H1 (cell line): ENCODE measurements around the gene RGS4. TPM values are rescaled to one million over a fixed set of nuclear protein-coding genes. Genes with fewer than 3 reads are reported as not detected.
A peak's percentile ranks its signal among the peaks of the same experiment; 100 is the strongest.

Experiments
- CTCF ChIA-PET: fragments of 300-600 bp; sonication (Branson Sonifier 250); formaldehyde crosslinking; loops from one replicate; lab custom pipeline; 2021; ENCODE audit not compliant: partially characterized antibody; lab: Charles Lee
- POLR2A ChIA-PET: fragments of 300-600 bp; sonication (Branson Sonifier 250); formaldehyde crosslinking; loops from one replicate; lab custom pipeline; 2021; ENCODE audit warnings: inconsistent platforms; ENCODE audit not compliant: partially characterized antibody; lab: Charles Lee
- DNase-seq, 2 experiments: peaks; one replicate each; pipeline versions ENCODE4 v3.0.0 to v3.0.0-alpha.2; 2010 to 2022; ENCODE audit warnings: low spot score in 2 of 2, low read depth in 1 of 2, mixed read lengths in 1 of 2
- FAIRE-seq: peaks from 2 replicates; lab custom pipeline; 2011; peaks lifted over from hg19 to GRCh38; lab: Jason Lieb, UNC
- H2AFZ ChIP-seq: 2 replicates; pipeline ENCODE4 v1.8.1; 2012; ENCODE audit warnings: low read length, inconsistent platforms
- H2AK5ac ChIP-seq: 2 replicates; pipeline ENCODE4 v1.6.1; 2013; ENCODE audit warnings: low read depth, low read length
- H2BK120ac ChIP-seq: replicated peaks from 2 replicates; pipeline ENCODE3; 2013; ENCODE audit warnings: low read depth, low read length, inconsistent platforms
- H2BK12ac ChIP-seq: 2 replicates; pipeline ENCODE4 v1.6.1; 2013; ENCODE audit warnings: low read depth, low read length
- H2BK15ac ChIP-seq: 2 replicates; pipeline ENCODE4 v1.6.1; 2013; ENCODE audit warnings: low read length
- H2BK20ac ChIP-seq: 2 replicates; pipeline ENCODE4 v1.6.1; 2013; ENCODE audit warnings: low read length
- H2BK5ac ChIP-seq: 2 replicates; pipeline ENCODE4 v1.6.1; 2013; ENCODE audit warnings: low read depth, low read length
- H3K14ac ChIP-seq: 2 replicates; pipeline ENCODE4 v1.6.1; 2013; ENCODE audit warnings: inconsistent platforms; ENCODE audit not compliant: insufficient read length
- H3K18ac ChIP-seq: 2 replicates; pipeline ENCODE4 v1.6.1; 2013; ENCODE audit warnings: low read length; ENCODE audit errors: extremely low read depth
- H3K23ac ChIP-seq: 2 replicates; pipeline ENCODE4 v1.6.1; 2013; ENCODE audit warnings: inconsistent platforms; ENCODE audit not compliant: insufficient read length
- H3K23me2 ChIP-seq: 2 replicates; pipeline ENCODE4 v1.6.1; 2013; ENCODE audit warnings: low read depth, low read length
- H3K27ac ChIP-seq: 2 replicates; pipeline ENCODE4 v1.6.1; 2011; ENCODE audit warnings: low read depth, low read length, inconsistent platforms
- H3K27me3 ChIP-seq, 4 experiments: replicated peaks in 1 of 4; 1 replicate in 1 of 4; 2 replicates in 3 of 4; pipeline versions ENCODE4 v1.6.1 to v1.8.1; 2011 to 2013; ENCODE audit warnings: low read length in 3 of 4, mild to moderate bottlenecking in 3 of 4, inconsistent platforms in 2 of 4, mixed read lengths in 2 of 4, moderate library complexity in 1 of 4; ENCODE audit not compliant: control insufficient read depth in 3 of 4, insufficient read depth in 3 of 4; ENCODE audit errors: extremely low read depth in 1 of 4
- H3K36me3 ChIP-seq, 4 experiments: 2 replicates each; pipeline versions ENCODE4 v1.6.1 to v1.8.1; 2011 to 2013; ENCODE audit warnings: mild to moderate bottlenecking in 4 of 4, low read length in 3 of 4, moderate library complexity in 2 of 4, control low read depth in 1 of 4, inconsistent platforms in 1 of 4; ENCODE audit not compliant: insufficient read depth in 4 of 4, control insufficient read depth in 2 of 4
- H3K4ac ChIP-seq: replicated peaks from 2 replicates; pipeline ENCODE3; 2013; ENCODE audit warnings: low read length, low read depth, mixed read lengths, inconsistent platforms; ENCODE audit not compliant: insufficient read length
- H3K4me1 ChIP-seq, 4 experiments: replicated peaks in 1 of 4; 1 replicate in 1 of 4; 2 replicates in 3 of 4; pipeline versions ENCODE4 v1.6.1 to v1.8.1; 2011 to 2013; ENCODE audit warnings: low read length in 3 of 4, inconsistent platforms in 2 of 4, mixed read lengths in 1 of 4; ENCODE audit not compliant: insufficient read depth in 4 of 4, control insufficient read depth in 3 of 4
- H3K4me2 ChIP-seq, 2 experiments: 2 replicates each; pipeline versions ENCODE4 v1.6.1 to v1.8.1; 2011 to 2013; ENCODE audit warnings: low read depth in 2 of 2, low read length in 2 of 2, control low read depth in 1 of 2, inconsistent platforms in 1 of 2, mild to moderate bottlenecking in 1 of 2; ENCODE audit not compliant: insufficient read depth in 1 of 2
- H3K4me3 ChIP-seq, 4 experiments: fragments of 200-600, 300-600 bp in 1 of 4; sonication (generic), shearing (Covaris generic), sonication (Bioruptor Twin) in 1 of 4; 2 replicates each; pipeline versions ENCODE4 v1.5.1 to v1.8.1; 2011 to 2016; ENCODE audit warnings: low read length in 4 of 4, low read depth in 3 of 4, control low read depth in 2 of 4, inconsistent platforms in 2 of 4, mild to moderate bottlenecking in 2 of 4, mixed read lengths in 1 of 4, moderate library complexity in 1 of 4; ENCODE audit not compliant: insufficient read depth in 2 of 4; ENCODE audit errors: extremely low read depth in 1 of 4
- H3K56ac ChIP-seq: replicated peaks from 2 replicates; pipeline ENCODE3; 2013; ENCODE audit warnings: low read depth, mild to moderate bottlenecking, mixed read lengths, low read length, inconsistent platforms; ENCODE audit not compliant: insufficient read length
- H3K79me1 ChIP-seq: 2 replicates; pipeline ENCODE4 v1.6.1; 2013; ENCODE audit warnings: low read depth, low read length, control low read depth
- H3K79me2 ChIP-seq, 2 experiments: 2 replicates each; pipeline versions ENCODE4 v1.6.1 to v1.8.1; 2012 to 2013; ENCODE audit warnings: low read length in 2 of 2, mild to moderate bottlenecking in 2 of 2, inconsistent platforms in 1 of 2; ENCODE audit not compliant: insufficient read depth in 2 of 2, control insufficient read depth in 1 of 2
- H3K9ac ChIP-seq, 4 experiments: replicated peaks in 1 of 4; 1 replicate in 1 of 4; 2 replicates in 3 of 4; pipeline versions ENCODE4 v1.6.1 to v1.8.1; 2011 to 2013; ENCODE audit warnings: low read depth in 3 of 4, low read length in 3 of 4, control low read depth in 2 of 4, mild to moderate bottlenecking in 2 of 4, moderate library complexity in 2 of 4, inconsistent platforms in 1 of 4; ENCODE audit errors: extremely low read depth in 1 of 4
- H3K9me3 ChIP-seq, 2 experiments: 2 replicates each; pipeline versions ENCODE4 v1.6.1 to v1.8.1; 2012 to 2013; ENCODE audit warnings: mild to moderate bottlenecking in 2 of 2, moderate library complexity in 2 of 2, control low read depth in 1 of 2, inconsistent platforms in 1 of 2, low read depth in 1 of 2, low read length in 1 of 2, mixed read lengths in 1 of 2; ENCODE audit not compliant: insufficient read depth in 2 of 2
- H4K20me1 ChIP-seq, 2 experiments: replicated peaks in 1 of 2; 2 replicates each; pipeline versions ENCODE3 to v1.8.1; 2011 to 2013; ENCODE audit warnings: inconsistent platforms in 2 of 2, low read length in 2 of 2, mild to moderate bottlenecking in 1 of 2; ENCODE audit not compliant: insufficient read depth in 2 of 2, control insufficient read depth in 1 of 2
- H4K5ac ChIP-seq: 2 replicates; pipeline ENCODE4 v1.6.1; 2013; ENCODE audit warnings: low read length, low read depth, mixed read lengths, inconsistent platforms; ENCODE audit not compliant: insufficient read length
- H4K8ac ChIP-seq: 2 replicates; pipeline ENCODE4 v1.8.0; 2013; ENCODE audit warnings: mild to moderate bottlenecking, moderate library complexity, low read length, inconsistent platforms; ENCODE audit not compliant: insufficient read depth; ENCODE audit errors: extremely low read depth
- H4K91ac ChIP-seq: replicated peaks from 2 replicates; pipeline ENCODE3; 2013; ENCODE audit warnings: low read length, mixed read lengths, inconsistent platforms; ENCODE audit not compliant: insufficient read length
- BACH1 ChIP-seq: IDR thresholded peaks from 2 replicates; pipeline ENCODE4 v1.6.1; 2012; ENCODE audit warnings: low read length, improper control_type of control experiment
- CREB1 ChIP-seq: IDR thresholded peaks from 2 replicates; pipeline ENCODE4 v1.6.1; 2012; ENCODE audit warnings: inconsistent platforms
- SIRT6 ChIP-seq: IDR thresholded peaks from one replicate; pipeline ENCODE4 v1.7.1; 2012; ENCODE audit warnings: low read length, inconsistent platforms
- SIX5 ChIP-seq: IDR thresholded peaks from 2 replicates; pipeline ENCODE4 v1.6.1; 2011; ENCODE audit warnings: mild to moderate bottlenecking, low read depth, low read length
- WGBS, 2 experiments: shearing (Covaris generic) in 1 of 2; methylation state at CpG; one replicate each; pipeline versions ENCODE4 v1.1.6 to v1.1.7; 2013 to 2015; ENCODE audit warnings: low lambda C conversion rate in 2 of 2, mixed read lengths in 2 of 2, inconsistent platforms in 1 of 2, low coverage in 1 of 2, missing lambda C conversion rate in 1 of 2; ENCODE audit not compliant: insufficient replicate concordance in 2 of 2, insufficient coverage in 1 of 2, insufficient read length in 1 of 2; ENCODE audit errors: extremely low coverage in 1 of 2, missing lambda C conversion rate in 1 of 2; 5-methylcytosine and 5-hydroxymethylcytosine counted together
- polyA plus RNA-seq, 7 experiments: library from polyadenylated mRNA; depleted of rRNA in 3 of 7; stranded (reverse) in 5 of 7; unstranded in 2 of 7; fragments of >200 nt in 5 of 7; fragments of 200-250 nt in 2 of 7; gene quantifications; 1 replicate in 5 of 7; 2 replicates in 1 of 7; 4 replicates in 1 of 7; pipeline versions ENCODE4 v1.2.1 to v1.2.3, GENCODE V29; 2011 to 2013; ENCODE audit warnings: missing spikeins in 2 of 7, mixed read lengths in 2 of 7
- total RNA-seq: library from RNA; stranded (reverse); fragmentation: NEBNext Ultra II Directional; extraction: Animal tissue kit (Norgen Biotek cat#: 25700); gene quantifications from 2 replicates; pipeline ENCODE4 v1.2.1, GENCODE V29; 2021

The RGS4 gene
- total and polyA plus RNA-seq, 2 of the 8 experiments (the other 6 are each of a cell fraction or from before 2014, with no cell fraction given): 0.26 to 0.74 TPM

DNA sequence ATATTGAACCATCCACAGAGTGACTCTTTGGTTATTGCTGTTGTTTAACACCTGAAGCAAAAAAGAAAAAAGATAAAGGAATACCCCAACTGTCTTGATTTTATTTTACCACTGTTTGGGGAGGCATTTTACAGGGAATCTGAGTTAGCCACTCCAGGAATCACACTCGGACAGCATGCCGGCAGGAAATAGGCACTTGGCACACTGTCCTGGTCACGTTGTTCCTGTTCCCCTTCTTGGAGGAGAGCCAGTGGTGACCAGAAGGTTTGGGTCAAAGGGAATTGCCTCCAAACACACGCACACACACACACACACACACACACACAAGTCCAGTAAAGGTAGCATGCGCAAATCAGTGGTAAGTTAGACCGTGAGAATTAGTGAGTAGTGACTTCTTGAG, 13.8 kb downstream of the RGS4 start:
- POLR2A ChIA-PET: no interaction called here
- H2AFZ ChIP-seq: peak overlapping the region; percentile 7; the same call in 1 of the 2 replicates

More for the DNA sequence above, 13.8 kb downstream of the RGS4 start:
- WGBS, 2 experiments: 80% methylated on average over 6 of the region's 6 CpGs; no CpG with 5 or more reads in 1 of the 2 experiments
- no peak overlapping the region for H3K18ac ChIP-seq
- H2BK15ac ChIP-seq: no peak overlapping the region
- no peaks in the 10 kb centered on the region for H3K79me1 ChIP-seq
- no peak overlapping the region for H3K14ac ChIP-seq
- H3K56ac ChIP-seq: no peak overlapping the region
- H3K36me3 ChIP-seq: no peaks in the 10 kb centered on the region
- H3K4me1 ChIP-seq: no peaks in the 10 kb centered on the region
- H3K4ac ChIP-seq: no peak overlapping the region
- H4K91ac ChIP-seq: no peak overlapping the region
- CTCF ChIA-PET: interaction anchor here (1.1 to 2.1 kb wide), 2 partner anchors 12 to 14 kb away, joined by 3 to 7 read pairs; partner anchors contain the start of gene RGS4
- H2BK120ac ChIP-seq: no peak overlapping the region
- H3K23me2 ChIP-seq: no peaks in the 10 kb centered on the region
- no peak overlapping the region for H2BK20ac ChIP-seq
- H3K4me2 ChIP-seq: no peak overlapping the region
- H3K27me3 ChIP-seq: no peaks in the 10 kb centered on the region
- H3K9ac ChIP-seq: no peak overlapping the region
- no peak overlapping the region for H3K27ac ChIP-seq
- no peak for DNase-seq
- H3K9me3 ChIP-seq: no peaks in the 10 kb centered on the region
- no peak overlapping the region for H4K5ac ChIP-seq
- H2AK5ac ChIP-seq: no peak overlapping the region
- H4K8ac ChIP-seq: no peak overlapping the region
- TF ChIP-seq BACH1: no peak
- no peak for TF ChIP-seq CREB1
- no peak for TF ChIP-seq SIRT6
- no peak for TF ChIP-seq SIX5
- TF ChIP-seq, all 59 proteins: peak for 0
- FAIRE-seq: no peak
- Histone ChIP-seq H2BK5ac (no peak overlapping the region), H3K23ac (no peak overlapping the region), H2BK12ac (no peak overlapping the region), H3K4me3 (no peak overlapping the region), H3K79me2 (no peaks in the 10 kb centered on the region), H4K20me1 (no peaks in the 10 kb centered on the region)
